WI38 (cell line): ENCODE results near the gene SCP2.

ENCODE experiments used
- H3K4me3 ChIP-seq: 2 replicates; pipeline ENCODE4 v1.5.1; 2011; ENCODE audit warnings: low read depth, mild to moderate bottlenecking, control low read depth, low read length
- CTCF ChIP-seq: IDR thresholded peaks from 2 replicates; pipeline ENCODE4 v1.5.1; 2012; ENCODE audit warnings: low read depth, mild to moderate bottlenecking, control low read depth, low read length

Gene SCP2

GRCh38 chr1:53094533-53094919 lies 167.4 kb downstream of the SCP2 start:
- no peak for TF ChIP-seq CTCF
- no peak overlapping the region for H3K4me3 ChIP-seq
